GM12878 (cell line): ENCODE results near the gene MIEF1. TPM values are rescaled to one million over a fixed set of nuclear protein-coding genes. Genes with fewer than 3 reads are reported as not detected.

Experiments
- ATAC-seq: fragments of 200-7000 bp; cut with Tn5 transposase; 3 replicates; pipeline ENCODE4 v1.9.1; 2020; ENCODE audit warnings: mild to moderate bottlenecking, moderate library complexity
- BruUV-seq: library from RNA; stranded (reverse); fragments of 400-500 nt; replicated peaks from 2 replicates; lab custom pipeline; 2021; lab: Mats Ljungman, UMichigan
- CTCF ChIA-PET: fragments of 300-600 bp; sonication (Branson Sonifier 250); formaldehyde crosslinking; extraction: SDS; loops from one replicate; lab custom pipeline; 2021; ENCODE audit warnings: inconsistent platforms; lab: Yijun Ruan, JAX
- POLR2A ChIA-PET: fragments of 350-600 bp; formaldehyde crosslinking; extraction: SDS; loops from one replicate; lab custom pipeline; 2021; ENCODE audit warnings: inconsistent platforms; lab: Charles Lee
- RAD21 ChIA-PET: fragments of 300-600 bp; sonication (Branson Sonifier 250); formaldehyde crosslinking; loops from one replicate; lab custom pipeline; 2023; ENCODE audit warnings: antibody characterized with exemption; ENCODE audit not compliant: unreplicated experiment; lab: Charles Lee
- SMC1A ChIA-PET: fragments of 300-600 bp; sonication (Branson Sonifier 250); formaldehyde crosslinking; loops from one replicate; lab custom pipeline; 2023; ENCODE audit not compliant: unreplicated experiment, uncharacterized antibody; lab: Charles Lee
- DNase-seq: peaks from one replicate; pipeline ENCODE4 v3.0.0-alpha.2; 2011; ENCODE audit warnings: low read depth, low spot score
- FAIRE-seq: peaks from 3 replicates; lab custom pipeline; 2011; peaks lifted over from hg19 to GRCh38; lab: Jason Lieb, UNC
- H2AFZ ChIP-seq: 2 replicates; pipeline ENCODE4 v1.6.0; 2011; ENCODE audit warnings: low read depth, low read length, control low read depth; ENCODE audit not compliant: control insufficient read depth
- H3K27ac ChIP-seq: 2 replicates; pipeline ENCODE4 v1.5.1; 2011; ENCODE audit warnings: control low read depth; ENCODE audit not compliant: control insufficient read depth, insufficient read depth
- H3K27me3 ChIP-seq, 2 experiments: replicated peaks in 1 of 2; 2 replicates each; pipeline versions ENCODE4 v1.6.0 to v1.6.1; 2011; ENCODE audit warnings: low read length in 1 of 2; ENCODE audit not compliant: control insufficient read depth in 2 of 2, insufficient read depth in 2 of 2
- H3K36me3 ChIP-seq, 2 experiments: 2 replicates each; pipeline ENCODE4 v1.5.1; 2011; ENCODE audit warnings: low read length in 1 of 2; ENCODE audit not compliant: control insufficient read depth in 2 of 2, insufficient read depth in 2 of 2
- H3K4me1 ChIP-seq: 2 replicates; pipeline ENCODE4 v1.6.1; 2011; ENCODE audit warnings: mild to moderate bottlenecking, low read length, moderate library complexity, mixed read lengths; ENCODE audit not compliant: control insufficient read depth, insufficient read depth
- H3K4me2 ChIP-seq: 2 replicates; pipeline ENCODE4 v1.6.0; 2011; ENCODE audit warnings: control low read depth; ENCODE audit not compliant: control insufficient read depth, insufficient read depth
- H3K4me3 ChIP-seq: fragments of 200-600 bp; sonication (generic); 2 replicates; pipeline ENCODE4 v1.5.1; 2016
- H3K79me2 ChIP-seq: 2 replicates; pipeline ENCODE4 v1.6.0; 2011; ENCODE audit warnings: low read length; ENCODE audit not compliant: control insufficient read depth, insufficient read depth
- H3K9ac ChIP-seq: 2 replicates; pipeline ENCODE4 v1.8.0; 2011; ENCODE audit warnings: low read length, control low read depth, mixed read lengths; ENCODE audit not compliant: control insufficient read depth, insufficient read depth
- H3K9me3 ChIP-seq: replicated peaks from 3 replicates; pipeline ENCODE4 v1.5.1; 2011; ENCODE audit warnings: mild to moderate bottlenecking, low read length; ENCODE audit not compliant: control insufficient read depth, insufficient read depth
- H4K20me1 ChIP-seq: 2 replicates; pipeline ENCODE4 v1.6.0; 2011; ENCODE audit not compliant: control insufficient read depth, insufficient read depth
- ESRRA ChIP-seq: IDR thresholded peaks from 2 replicates; pipeline ENCODE4 v1.6.1; 2012; ENCODE audit warnings: mild to moderate bottlenecking, low read length, improper control_type of control experiment
- HDGF ChIP-seq: fragments of 450-650 bp; IDR thresholded peaks from 2 replicates; pipeline ENCODE4 v1.6.1; 2016; ENCODE audit warnings: antibody characterized with exemption
- NR2C1 ChIP-seq: fragments of 450-650 bp; IDR thresholded peaks from 2 replicates; pipeline ENCODE4 v1.6.1; 2017; ENCODE audit warnings: antibody characterized with exemption, mild to moderate bottlenecking, moderate library complexity
- PML ChIP-seq: IDR thresholded peaks from 2 replicates; pipeline ENCODE4 v1.6.1; 2012; ENCODE audit warnings: low read length, inconsistent platforms
- SUPT20H ChIP-seq: IDR thresholded peaks from 2 replicates; pipeline ENCODE4 v1.6.1; 2011; ENCODE audit warnings: low read depth, mild to moderate bottlenecking, low read length, moderate library complexity, borderline replicate concordance; ENCODE audit not compliant: control insufficient read depth
- WGBS: methylation state at CpG from one replicate; pipeline ENCODE4 v1.1.6; 2016; ENCODE audit warnings: low lambda C conversion rate; ENCODE audit not compliant: insufficient replicate concordance, insufficient coverage; ENCODE audit errors: missing lambda C conversion rate; 5-methylcytosine and 5-hydroxymethylcytosine counted together
- in situ Hi-C: fragments of 300-500 bp; cut with MboI; formaldehyde crosslinking; loops from 9 replicates; pipeline ENCODE4 v1.14.3; 2018; ENCODE audit warnings: mixed read lengths
- intact Hi-C: fragments of 100-400 bp; cut with micrococcal nuclease; formaldehyde crosslinking; loops from one replicate; pipeline ENCODE4 v1.14.2; 2022; ENCODE audit not compliant: unreplicated experiment
- polyA plus RNA-seq, 11 experiments: library from polyadenylated mRNA; depleted of rRNA in 4 of 11; unstranded in 6 of 11; stranded (reverse) in 5 of 11; fragments of >200 nt; fragmentation: Nextera tagmentation in 4 of 11; fragmentation: Illumina TruSeq in 1 of 11; extraction: Ambion mirVana in 4 of 11; extraction: Trizol in 1 of 11; gene quantifications; 1 replicate in 1 of 11; 2 replicates in 10 of 11; pipeline versions ENCODE4 v1.2.1 to v1.2.3, GENCODE V29; 2011 to 2016; ENCODE audit warnings: inconsistent platforms in 2 of 11, missing spikeins in 2 of 11, low read depth in 1 of 11
- total RNA-seq, 4 experiments: library from RNA; depleted of rRNA in 3 of 4; stranded (reverse); fragments of >200 nt in 3 of 4; fragmentation: Illumina TruSeq in 1 of 4; extraction: Trizol in 1 of 4; gene quantifications; 2 replicates each; pipeline versions ENCODE4 v1.2.1 to v1.2.3, GENCODE V29; 2013 to 2021
- TF ChIP-seq, protein P1 (sequence below): fragments of 150-350 bp; IDR thresholded peaks from 2 replicates; pipeline ENCODE4 v1.6.1; 2014; ENCODE audit warnings: mild to moderate bottlenecking, low read depth, low read length

The MIEF1 gene
- total and polyA plus RNA-seq, 10 of the 15 experiments (the other 5 are each of a cell fraction or from before 2014, with no cell fraction given) = 12.4 to 52.3 (median 29.3) TPM

DNA sequence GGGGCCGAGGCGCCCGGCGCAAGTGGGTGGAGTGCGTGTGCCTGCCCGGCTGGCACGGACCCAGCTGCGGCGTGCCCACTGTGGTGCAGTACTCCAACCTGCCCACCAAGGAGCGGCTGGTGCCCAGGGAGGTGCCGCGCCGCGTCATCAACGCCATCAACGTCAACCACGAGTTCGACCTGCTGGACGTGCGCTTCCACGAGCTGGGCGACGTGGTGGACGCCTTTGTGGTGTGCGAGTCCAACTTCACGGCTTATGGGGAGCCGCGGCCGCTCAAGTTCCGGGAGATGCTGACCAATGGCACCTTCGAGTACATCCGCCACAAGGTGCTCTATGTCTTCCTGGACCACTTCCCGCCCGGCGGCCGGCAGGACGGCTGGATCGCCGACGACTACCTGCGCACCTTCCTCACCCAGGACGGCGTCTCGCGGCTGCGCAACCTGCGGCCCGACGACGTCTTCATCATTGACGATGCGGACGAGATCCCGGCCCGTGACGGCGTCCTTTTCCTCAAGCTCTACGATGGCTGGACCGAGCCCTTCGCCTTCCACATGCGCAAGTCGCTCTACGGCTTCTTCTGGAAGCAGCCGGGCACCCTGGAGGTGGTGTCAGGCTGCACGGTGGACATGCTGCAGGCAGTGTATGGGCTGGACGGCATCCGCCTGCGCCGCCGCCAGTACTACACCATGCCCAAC is 14.1 kb upstream of the MIEF1 start:
- POLR2A ChIA-PET = no interaction called here
- Histone ChIP-seq H3K4me3 (no peak overlapping the region), H3K4me2 (no peak overlapping the region), H3K27me3 (no peaks in the 10 kb centered on the region), H3K36me3 (peaks cover 3 to 25% of the 10 kb centered on the region in 2 experiments), H3K9me3 (no peaks in the 10 kb centered on the region), H3K79me2 (peaks cover 2% of the 10 kb centered on the region; the same call in 1 of the 2 replicates), H3K27ac (no peak overlapping the region), H2AFZ (no peak overlapping the region), H3K4me1 (peaks cover 7% of the 10 kb centered on the region; the same call in 1 of the 2 replicates), H3K9ac (no peak overlapping the region), H4K20me1 (no peaks in the 10 kb centered on the region)
- CTCF ChIA-PET = no interaction called here
- SMC1A ChIA-PET = no interaction called here
- 98% methylated on average over 67 of the region's 70 CpGs for WGBS
- no TSS peak for BruUV-seq
- in situ Hi-C loops (no loop called here), intact Hi-C loops (no loop called here)
- DNase-seq (no peak), ATAC-seq (no peak), FAIRE-seq (no peak)
- TF ChIP-seq ESRRA = no peak
- TF ChIP-seq, protein P1, sequence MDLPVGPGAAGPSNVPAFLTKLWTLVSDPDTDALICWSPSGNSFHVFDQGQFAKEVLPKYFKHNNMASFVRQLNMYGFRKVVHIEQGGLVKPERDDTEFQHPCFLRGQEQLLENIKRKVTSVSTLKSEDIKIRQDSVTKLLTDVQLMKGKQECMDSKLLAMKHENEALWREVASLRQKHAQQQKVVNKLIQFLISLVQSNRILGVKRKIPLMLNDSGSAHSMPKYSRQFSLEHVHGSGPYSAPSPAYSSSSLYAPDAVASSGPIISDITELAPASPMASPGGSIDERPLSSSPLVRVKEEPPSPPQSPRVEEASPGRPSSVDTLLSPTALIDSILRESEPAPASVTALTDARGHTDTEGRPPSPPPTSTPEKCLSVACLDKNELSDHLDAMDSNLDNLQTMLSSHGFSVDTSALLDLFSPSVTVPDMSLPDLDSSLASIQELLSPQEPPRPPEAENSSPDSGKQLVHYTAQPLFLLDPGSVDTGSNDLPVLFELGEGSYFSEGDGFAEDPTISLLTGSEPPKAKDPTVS = no peak
- no peak for TF ChIP-seq PML
- TF ChIP-seq HDGF = no peak
- TF ChIP-seq SUPT20H = no peak
- no peak for TF ChIP-seq NR2C1
- RAD21 ChIA-PET = interaction anchor here (0.9 kb wide), 1 partner anchor 36 kb away, joined by 5 read pairs; no protein-coding TSS in a partner anchor
